Keratinocyte (primary cell): ENCODE data around the gene FGFR2. TPM values are rescaled to one million over a fixed set of nuclear protein-coding genes. Genes with fewer than 3 reads are reported as not detected.

Experiments
- DNase-seq: peaks from one replicate; pipeline ENCODE4 v3.0.0-alpha.2; 2011; ENCODE audit warnings: low read depth, missing footprints, low spot score
- FAIRE-seq: peaks from 2 replicates; lab custom pipeline; 2011; peaks lifted over from hg19 to GRCh38; lab: Jason Lieb, UNC
- H2AFZ ChIP-seq: 2 replicates; pipeline ENCODE4 v1.6.0; 2012; ENCODE audit warnings: low read length, control low read depth, inconsistent platforms; ENCODE audit not compliant: control insufficient read depth
- H3K27ac ChIP-seq: 2 replicates; pipeline ENCODE4 v1.5.1; 2011; ENCODE audit warnings: low read length; ENCODE audit not compliant: control insufficient read depth, insufficient read depth
- H3K27me3 ChIP-seq: 3 replicates; pipeline ENCODE4 v1.6.0; 2011; ENCODE audit warnings: low read length; ENCODE audit not compliant: control insufficient read depth, insufficient read depth; ENCODE audit errors: extremely low read depth
- H3K36me3 ChIP-seq, 2 experiments: 2 replicates in 1 of 2; 3 replicates in 1 of 2; pipeline ENCODE4 v1.5.1; 2011; ENCODE audit warnings: low read length in 2 of 2, mild to moderate bottlenecking in 1 of 2; ENCODE audit not compliant: control insufficient read depth in 2 of 2, insufficient read depth in 2 of 2; ENCODE audit errors: extremely low read depth in 1 of 2
- H3K4me1 ChIP-seq: 3 replicates; pipeline ENCODE4 v1.5.1; 2011; ENCODE audit warnings: low read length; ENCODE audit not compliant: control insufficient read depth, insufficient read depth; ENCODE audit errors: extremely low read depth
- H3K4me2 ChIP-seq: 3 replicates; pipeline ENCODE4 v1.6.0; 2011; ENCODE audit warnings: low read depth, low read length; ENCODE audit not compliant: control insufficient read depth, insufficient read depth; ENCODE audit errors: extremely low read depth
- H3K4me3 ChIP-seq, 3 experiments: fragments of 200-600 bp in 1 of 3; sonication (generic) in 1 of 3; 2 replicates in 2 of 3; 3 replicates in 1 of 3; pipeline ENCODE4 v1.5.1; 2011 to 2016; ENCODE audit warnings: low read length in 3 of 3, mild to moderate bottlenecking in 3 of 3, control low read depth in 2 of 3, inconsistent platforms in 1 of 3, low read depth in 1 of 3, mixed read lengths in 1 of 3, mixed run types in 1 of 3, moderate library complexity in 1 of 3; ENCODE audit not compliant: control insufficient read depth in 2 of 3, insufficient read depth in 2 of 3; ENCODE audit errors: extremely low read depth in 1 of 3
- H3K79me2 ChIP-seq: 2 replicates; pipeline ENCODE4 v1.6.0; 2012; ENCODE audit warnings: low read length; ENCODE audit not compliant: control insufficient read depth, insufficient read depth
- H3K9ac ChIP-seq: 3 replicates; pipeline ENCODE4 v1.6.0; 2011; ENCODE audit warnings: low read length; ENCODE audit not compliant: control insufficient read depth, insufficient read depth; ENCODE audit errors: extremely low read depth
- H3K9me1 ChIP-seq: 3 replicates; pipeline ENCODE4 v1.6.0; 2011; ENCODE audit warnings: low read length; ENCODE audit not compliant: control insufficient read depth, insufficient read depth; ENCODE audit errors: extremely low read depth
- H3K9me3 ChIP-seq: 2 replicates; pipeline ENCODE4 v1.5.1; 2012; ENCODE audit warnings: low read depth, low read length; ENCODE audit not compliant: control insufficient read depth
- H4K20me1 ChIP-seq: 3 replicates; pipeline ENCODE4 v1.6.0; 2011; ENCODE audit warnings: low read length; ENCODE audit not compliant: control insufficient read depth, insufficient read depth; ENCODE audit errors: extremely low read depth
- EZH2 ChIP-seq: IDR thresholded peaks from one replicate; pipeline ENCODE4 v1.6.1; 2012; ENCODE audit warnings: inconsistent platforms, mild to moderate bottlenecking, low read length, moderate library complexity
- dilution Hi-C: fragments of 300-500 bp; cut with MboI; formaldehyde crosslinking; loops from one replicate; pipeline ENCODE4 v1.7.0; 2020; ENCODE audit warnings: low sequenced_read_pairs; ENCODE audit not compliant: extremely low pct_ligation_motif_present
- polyA plus RNA-seq, 5 experiments: library from polyadenylated mRNA; depleted of rRNA in 3 of 5; stranded (reverse) in 3 of 5; stranded (forward) in 1 of 5; unstranded in 1 of 5; fragments of >200 nt; gene quantifications; 1 replicate in 1 of 5; 2 replicates in 3 of 5; 3 replicates in 1 of 5; pipeline versions ENCODE4 v1.2.1 to v1.2.3, GENCODE V29; 2011 to 2012; ENCODE audit warnings: missing spikeins in 2 of 5, low read depth in 1 of 5, low replicate concordance in 1 of 5
- TF ChIP-seq, protein P1 (sequence below), 3 experiments: IDR thresholded peaks in 1 of 3; conservative IDR thresholded peaks in 1 of 3; optimal IDR thresholded peaks in 1 of 3; 2 replicates in 2 of 3; 3 replicates in 1 of 3; pipeline versions ENCODE3 to v1.5.1; 2011; ENCODE audit warnings: low read length in 3 of 3, mild to moderate bottlenecking in 3 of 3, moderate library complexity in 2 of 3, control low read depth in 1 of 3, inconsistent platforms in 1 of 3; ENCODE audit not compliant: insufficient read depth in 2 of 3; ENCODE audit errors: extremely low read depth in 1 of 3

The FGFR2 gene
- polyA plus RNA-seq, 1 donor (not counting 4 experiments of a cell fraction or from before 2014, with no cell fraction given): 20.6 TPM

DNA sequence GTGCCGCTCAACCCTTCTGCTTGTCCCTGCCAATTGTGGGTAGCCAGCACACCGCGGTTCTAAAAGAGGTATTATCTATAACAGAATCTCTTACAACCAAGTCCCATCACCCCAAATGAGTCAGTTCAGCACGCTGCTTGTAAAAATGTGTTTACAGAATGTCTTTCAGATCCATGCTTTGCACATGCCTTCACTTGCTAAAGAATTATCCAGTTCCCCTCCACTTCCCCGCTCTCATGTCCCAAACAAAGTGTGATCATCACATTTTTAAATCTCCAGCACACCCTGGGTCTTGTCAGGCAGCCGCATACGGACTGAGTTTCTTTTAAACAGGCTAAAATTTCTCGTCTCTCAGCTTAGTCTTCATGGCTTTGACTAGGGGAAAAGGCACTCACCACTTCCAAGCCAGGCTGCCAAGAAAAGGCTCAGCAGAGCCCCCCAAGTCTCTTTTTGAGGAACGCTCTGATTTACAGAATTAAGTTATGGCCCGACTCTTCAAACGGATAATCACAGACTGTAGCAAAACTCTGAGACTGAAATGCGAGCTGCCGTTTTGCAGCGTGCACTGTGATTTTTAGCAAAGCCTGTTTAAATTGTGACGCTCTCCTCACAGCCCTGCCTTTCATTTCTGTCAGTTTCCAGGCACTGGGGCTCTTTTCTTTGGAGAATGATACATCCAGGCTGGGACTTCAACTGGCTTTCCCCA, 29.8 kb upstream of the FGFR2 start:
- dilution Hi-C loops: no loop called here
- no peaks in the 10 kb centered on the region for H3K9me1 ChIP-seq
- no peaks in the 10 kb centered on the region for H3K36me3 ChIP-seq
- H2AFZ ChIP-seq: peak overlapping the region; percentile 31
- H3K4me1 ChIP-seq: peaks cover 41% of the 10 kb centered on the region
- H3K79me2 ChIP-seq: no peaks in the 10 kb centered on the region
- peak overlapping the region in 2 of 3 experiments; percentile 32 to 54 for H3K4me3 ChIP-seq
- H3K9ac ChIP-seq: peak overlapping the region; percentile 58
- no peaks in the 10 kb centered on the region for H3K9me3 ChIP-seq
- peak overlapping the region; percentile 86 for H3K4me2 ChIP-seq
- H4K20me1 ChIP-seq: no peaks in the 10 kb centered on the region
- H3K27me3 ChIP-seq: no peaks in the 10 kb centered on the region
- no peak for TF ChIP-seq EZH2
- TF ChIP-seq, protein P1, sequence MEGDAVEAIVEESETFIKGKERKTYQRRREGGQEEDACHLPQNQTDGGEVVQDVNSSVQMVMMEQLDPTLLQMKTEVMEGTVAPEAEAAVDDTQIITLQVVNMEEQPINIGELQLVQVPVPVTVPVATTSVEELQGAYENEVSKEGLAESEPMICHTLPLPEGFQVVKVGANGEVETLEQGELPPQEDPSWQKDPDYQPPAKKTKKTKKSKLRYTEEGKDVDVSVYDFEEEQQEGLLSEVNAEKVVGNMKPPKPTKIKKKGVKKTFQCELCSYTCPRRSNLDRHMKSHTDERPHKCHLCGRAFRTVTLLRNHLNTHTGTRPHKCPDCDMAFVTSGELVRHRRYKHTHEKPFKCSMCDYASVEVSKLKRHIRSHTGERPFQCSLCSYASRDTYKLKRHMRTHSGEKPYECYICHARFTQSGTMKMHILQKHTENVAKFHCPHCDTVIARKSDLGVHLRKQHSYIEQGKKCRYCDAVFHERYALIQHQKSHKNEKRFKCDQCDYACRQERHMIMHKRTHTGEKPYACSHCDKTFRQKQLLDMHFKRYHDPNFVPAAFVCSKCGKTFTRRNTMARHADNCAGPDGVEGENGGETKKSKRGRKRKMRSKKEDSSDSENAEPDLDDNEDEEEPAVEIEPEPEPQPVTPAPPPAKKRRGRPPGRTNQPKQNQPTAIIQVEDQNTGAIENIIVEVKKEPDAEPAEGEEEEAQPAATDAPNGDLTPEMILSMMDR (optimal IDR thresholded peaks at IDR 0.05 in 1 of 3, IDR thresholded peaks at IDR 0.05 in 1 of 3, conservative IDR thresholded peaks at IDR 0.05 in 1 of 3; ENCODE audit: extremely low read depth in 1 of 3, insufficient read depth in 2 of 3, low read length in 3 of 3): no peak
- FAIRE-seq: peak; percentile 95
- H3K27ac ChIP-seq: peak overlapping the region; percentile 58
- peak; percentile 35 for DNase-seq

DNA sequence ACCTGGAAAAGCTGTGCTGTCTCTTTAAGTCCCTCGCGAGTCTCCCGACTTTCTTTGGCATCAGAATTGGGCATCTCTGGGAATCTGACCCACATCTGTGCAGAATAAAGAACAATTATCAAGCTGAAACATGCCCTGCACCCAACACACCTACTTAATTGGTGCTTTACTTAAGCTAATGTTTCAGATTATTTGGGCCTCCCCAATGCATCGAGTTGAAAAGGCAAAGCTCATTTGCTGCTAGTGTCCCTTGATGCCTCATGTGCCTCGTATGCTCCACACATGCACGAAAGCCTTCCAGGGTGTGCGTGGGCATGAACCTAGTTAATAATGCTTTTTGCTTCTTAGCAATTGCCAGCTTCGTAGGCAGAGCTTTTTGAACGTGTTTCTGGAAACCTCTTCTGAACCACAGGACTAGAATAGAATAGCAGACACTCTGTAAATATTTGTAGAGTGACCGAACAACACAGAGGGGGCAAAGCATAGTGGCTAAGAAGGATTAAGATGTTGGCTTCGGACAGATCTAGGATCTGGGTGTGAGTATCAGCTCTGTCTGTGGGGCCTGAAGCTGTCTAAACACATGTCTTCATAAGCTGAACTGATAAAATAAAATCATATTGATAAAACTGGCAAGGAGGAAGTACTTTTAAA, 26.7 kb upstream of the FGFR2 start:
- H3K27ac ChIP-seq: no peak overlapping the region
- H3K27me3 ChIP-seq: no peaks in the 10 kb centered on the region
- H3K9ac ChIP-seq: no peak overlapping the region
- no peaks in the 10 kb centered on the region for H3K9me3 ChIP-seq
- peak overlapping the region in 2 of 3 experiments; percentile 33 to 45 for H3K4me3 ChIP-seq
- no peaks in the 10 kb centered on the region for H4K20me1 ChIP-seq
- peak overlapping the region; percentile 84 for H3K4me2 ChIP-seq
- TF ChIP-seq, protein P1 (optimal IDR thresholded peaks at IDR 0.05 in 1 of 3, IDR thresholded peaks at IDR 0.05 in 1 of 3, conservative IDR thresholded peaks at IDR 0.05 in 1 of 3; ENCODE audit: extremely low read depth in 1 of 3, insufficient read depth in 2 of 3, low read length in 3 of 3): no peak
- TF ChIP-seq EZH2: no peak
- no peaks in the 10 kb centered on the region for H3K9me1 ChIP-seq
- H3K4me1 ChIP-seq: peaks cover 32% of the 10 kb centered on the region
- FAIRE-seq (peak; percentile 91), DNase-seq (no peak)
- dilution Hi-C loops: no loop called here
- peak overlapping the region; percentile 81 for H2AFZ ChIP-seq
- H3K36me3 ChIP-seq: no peaks in the 10 kb centered on the region
- H3K79me2 ChIP-seq: no peaks in the 10 kb centered on the region
